ENCODE results near the gene PRR19.
"Not testable (repeated sequence)": the region's sequence is repeated elsewhere in the genome, so short reads cannot be mapped to it uniquely, and the experiment has no call there.

The PRR19 gene

GRCh38 chr19:42328854-42329253 is 26.9 kb downstream of the PRR19 start:
- DNase-seq, result no peak

GRCh38 chr19:42330241-42330711 is 28.3 kb downstream of the PRR19 start:
- DNase-seq, result no peak

- not testable (repeated sequence) for DNase-seq
Observed at GRCh38 chr19:42331333-42331732, 29.4 kb downstream of the PRR19 start.

- DNase-seq, result no peak
Observed at GRCh38 chr19:42332059-42332458, 30.1 kb downstream of the PRR19 start.

- no peak for DNase-seq
Observed at GRCh38 chr19:42333018-42333417, 31.1 kb downstream of the PRR19 start.

- no peak for DNase-seq
Observed at GRCh38 chr19:42333975-42334696, 32.2 kb downstream of the PRR19 start.

- no peak for DNase-seq
Observed at GRCh38 chr19:42334697-42335373, 32.9 kb downstream of the PRR19 start.

GRCh38 chr19:42335374-42335936 is 33.5 kb downstream of the PRR19 start:
- DNase-seq, result no peak

GRCh38 chr19:42335971-42336370 is 34.0 kb downstream of the PRR19 start:
- no peak for DNase-seq

- DNase-seq, result not testable (repeated sequence)
Observed at GRCh38 chr19:42339126-42339860, 37.4 kb downstream of the PRR19 start.

- DNase-seq, result not testable (repeated sequence)
Observed at GRCh38 chr19:42339922-42340321, 38.0 kb downstream of the PRR19 start.

GRCh38 chr19:42343344-42344110 is 41.6 kb downstream of the PRR19 start:
- no peak for DNase-seq

GRCh38 chr19:42344336-42344893 is 42.5 kb downstream of the PRR19 start:
- no peak for DNase-seq

GRCh38 chr19:42345191-42345812 is 43.4 kb downstream of the PRR19 start:
- DNase-seq, result no peak

- DNase-seq, result no peak
Observed at GRCh38 chr19:42348211-42348610, 46.3 kb downstream of the PRR19 start.

- no peak for DNase-seq
Observed at GRCh38 chr19:42349378-42350107, 47.6 kb downstream of the PRR19 start.

GRCh38 chr19:42350417-42350816 is 48.5 kb downstream of the PRR19 start:
- no peak for DNase-seq

- no peak for DNase-seq
Observed at GRCh38 chr19:42351079-42351735, 49.3 kb downstream of the PRR19 start.

GRCh38 chr19:42352301-42353259 is 50.6 kb downstream of the PRR19 start:
- no peak for DNase-seq

All from 8988T (cell line).